Mononuclear cell (primary cell): ENCODE measurements around the gene AMY2A. TPM values are rescaled to one million over a fixed set of nuclear protein-coding genes. Genes with fewer than 3 reads are reported as not detected.

Source experiments
- total RNA-seq: library from RNA; depleted of rRNA; stranded (reverse); fragments of >200 nt; gene quantifications from one replicate; pipeline ENCODE4 v1.2.3, GENCODE V29; 2012

The AMY2A gene
- total RNA-seq, 1 donor = not detected

Other genes with a start within 250 kb of the AMY2A start
- 59.9 TPM for gene RNPC3, start 91.7 kb upstream of the AMY2A start, total RNA-seq
- 30.1 TPM for gene AMY2B, start 45.8 kb upstream of the AMY2A start, total RNA-seq
- gene AMY1A, start 38.3 kb downstream of the AMY2A start, total RNA-seq = not detected
- not detected for gene AMY1B, start 78.8 kb downstream of the AMY2A start, total RNA-seq
- not detected for gene AMY1C, start 132.5 kb downstream of the AMY2A start, total RNA-seq